PC-3 (cell line): ENCODE results near the gene MYO16. TPM values are rescaled to one million over a fixed set of nuclear protein-coding genes. Genes with fewer than 3 reads are reported as not detected.

Source experiments
- ATAC-seq: fragments of 200-7000 bp; cut with Tn5 transposase; 2 replicates; pipeline ENCODE4 v1.9.1; 2020; ENCODE audit warnings: mild to moderate bottlenecking, moderate library complexity
- BruUV-seq: library from RNA; stranded (reverse); fragments of 400-500 nt; replicated peaks from 2 replicates; lab custom pipeline; 2021; lab: Mats Ljungman, UMichigan
- CTCF ChIA-PET: fragments of 300-600 bp; sonication (Branson Sonifier 250); formaldehyde crosslinking; loops from one replicate; lab custom pipeline; 2022; ENCODE audit warnings: antibody characterized with exemption; lab: Charles Lee
- POLR2A ChIA-PET: fragments of 300-600 bp; sonication (Branson Sonifier 250); formaldehyde crosslinking; loops from one replicate; lab custom pipeline; 2022; ENCODE audit warnings: antibody characterized with exemption; ENCODE audit not compliant: unreplicated experiment; lab: Charles Lee
- DNase-seq: peaks from one replicate; pipeline ENCODE4 v3.0.0-alpha.2; 2015
- H2AFZ ChIP-seq: fragments of 300-600 bp; sonication (generic); 2 replicates; pipeline ENCODE4 v1.6.0; 2016; ENCODE audit warnings: antibody characterized with exemption, low read length
- H3F3A ChIP-seq: fragments of 300-600 bp; sonication (generic); one replicate; pipeline ENCODE4 v1.6.0; 2017; ENCODE audit warnings: antibody characterized with exemption, low read length, control low read depth, mild to moderate bottlenecking; ENCODE audit not compliant: unreplicated experiment
- H3K27ac ChIP-seq: fragments of 300-600 bp; sonication (generic); 2 replicates; pipeline ENCODE4 v1.5.1; 2016; ENCODE audit warnings: mild to moderate bottlenecking, low read length
- H3K27me3 ChIP-seq: fragments of 300-600 bp; sonication (generic); 2 replicates; pipeline ENCODE4 v1.6.1; 2016; ENCODE audit warnings: low read length, mixed read lengths
- H3K36me3 ChIP-seq: fragments of 300-600 bp; sonication (generic); 2 replicates; pipeline ENCODE4 v1.6.1; 2016; ENCODE audit warnings: low read depth, mixed run types, low read length, mixed read lengths
- H3K4me1 ChIP-seq: fragments of 300-600 bp; sonication (generic); 2 replicates; pipeline ENCODE4 v1.5.1; 2016; ENCODE audit warnings: low read length; ENCODE audit not compliant: insufficient read depth
- H3K4me2 ChIP-seq: fragments of 300-600 bp; sonication (generic); 2 replicates; pipeline ENCODE4 v1.6.0; 2016; ENCODE audit warnings: low read length
- H3K4me3 ChIP-seq: fragments of 300-600 bp; sonication (generic); 2 replicates; pipeline ENCODE4 v1.5.1; 2016; ENCODE audit warnings: mild to moderate bottlenecking, low read length, mixed read lengths
- H3K79me2 ChIP-seq: fragments of 300-600 bp; sonication (generic); 2 replicates; pipeline ENCODE4 v1.6.1; 2017; ENCODE audit warnings: low read length, mixed read lengths
- H3K9ac ChIP-seq: fragments of 300-600 bp; sonication (generic); 2 replicates; pipeline ENCODE4 v1.6.0; 2016; ENCODE audit warnings: mild to moderate bottlenecking, low read length
- H3K9me2 ChIP-seq: fragments of 300-600 bp; sonication (generic); replicated peaks from 2 replicates; pipeline ENCODE4 v1.6.1; 2016; ENCODE audit warnings: mixed run types, low read length, mixed read lengths
- H3K9me3 ChIP-seq: fragments of 300-600 bp; sonication (generic); 2 replicates; pipeline ENCODE4 v1.6.1; 2016; ENCODE audit warnings: low read length, mixed read lengths
- H4K20me1 ChIP-seq: fragments of 300-600 bp; sonication (generic); 2 replicates; pipeline ENCODE4 v1.6.1; 2016; ENCODE audit warnings: low read length, mixed read lengths
- EZH2 ChIP-seq: fragments of 300-600 bp; sonication (generic); IDR thresholded peaks from one replicate; pipeline ENCODE4 v1.6.1; 2017; ENCODE audit warnings: antibody characterized with exemption, mild to moderate bottlenecking, low read length; ENCODE audit not compliant: unreplicated experiment
- EZH2phosphoT487 ChIP-seq: fragments of 300-600 bp; sonication (generic); IDR thresholded peaks from 2 replicates; pipeline ENCODE4 v1.6.1; 2018; ENCODE audit warnings: mild to moderate bottlenecking, antibody characterized with exemption, low read length, borderline replicate concordance
- intact Hi-C: fragments of 100-400 bp; cut with micrococcal nuclease; formaldehyde crosslinking; loops from 2 replicates; pipeline ENCODE4 v1.9.0; 2023
- total RNA-seq: library from RNA; depleted of rRNA; stranded (reverse); fragments of >200 nt; gene quantifications from 2 replicates; pipeline ENCODE4 v1.2.3, GENCODE V29; 2014
- TF ChIP-seq, protein P1 (sequence below): fragments of 300-600 bp; sonication (generic); conservative IDR thresholded peaks from 2 replicates; pipeline ENCODE4 v1.5.1; 2017; ENCODE audit warnings: antibody characterized with exemption, low read depth, mild to moderate bottlenecking, low read length

Gene MYO16
- total RNA-seq, 1 experiment from 2014 or later: not detected

DNA sequence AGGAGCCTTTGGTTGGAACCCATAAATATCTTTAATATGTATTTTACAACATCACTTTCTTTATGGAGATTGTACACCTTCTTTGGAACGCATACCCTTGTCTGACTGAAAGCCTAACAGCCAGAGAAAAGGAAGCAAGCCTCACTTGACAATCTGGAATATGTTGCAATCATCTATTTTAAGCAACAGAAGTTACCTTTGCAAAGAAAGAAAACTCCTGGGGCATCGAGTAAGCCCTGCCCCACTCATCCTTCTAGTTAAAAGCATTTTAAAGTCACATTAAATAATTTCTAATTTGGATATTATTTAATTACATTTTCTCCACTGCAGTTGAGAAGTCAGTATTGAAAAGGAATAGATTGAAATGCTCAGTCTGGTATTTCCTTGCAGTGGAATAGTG lies 542.7 kb downstream of the MYO16 start:
- H3K36me3 ChIP-seq: no peaks in the 10 kb centered on the region
- no peaks in the 10 kb centered on the region for H3K79me2 ChIP-seq
- TF ChIP-seq, protein P1, sequence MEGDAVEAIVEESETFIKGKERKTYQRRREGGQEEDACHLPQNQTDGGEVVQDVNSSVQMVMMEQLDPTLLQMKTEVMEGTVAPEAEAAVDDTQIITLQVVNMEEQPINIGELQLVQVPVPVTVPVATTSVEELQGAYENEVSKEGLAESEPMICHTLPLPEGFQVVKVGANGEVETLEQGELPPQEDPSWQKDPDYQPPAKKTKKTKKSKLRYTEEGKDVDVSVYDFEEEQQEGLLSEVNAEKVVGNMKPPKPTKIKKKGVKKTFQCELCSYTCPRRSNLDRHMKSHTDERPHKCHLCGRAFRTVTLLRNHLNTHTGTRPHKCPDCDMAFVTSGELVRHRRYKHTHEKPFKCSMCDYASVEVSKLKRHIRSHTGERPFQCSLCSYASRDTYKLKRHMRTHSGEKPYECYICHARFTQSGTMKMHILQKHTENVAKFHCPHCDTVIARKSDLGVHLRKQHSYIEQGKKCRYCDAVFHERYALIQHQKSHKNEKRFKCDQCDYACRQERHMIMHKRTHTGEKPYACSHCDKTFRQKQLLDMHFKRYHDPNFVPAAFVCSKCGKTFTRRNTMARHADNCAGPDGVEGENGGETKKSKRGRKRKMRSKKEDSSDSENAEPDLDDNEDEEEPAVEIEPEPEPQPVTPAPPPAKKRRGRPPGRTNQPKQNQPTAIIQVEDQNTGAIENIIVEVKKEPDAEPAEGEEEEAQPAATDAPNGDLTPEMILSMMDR: no peak
- no peak for TF ChIP-seq EZH2
- no peak for TF ChIP-seq EZH2phosphoT487
- ChIA-PET POLR2A (no interaction called here), CTCF (no interaction called here)
- H3K4me3 ChIP-seq: no peak overlapping the region
- H3K27ac ChIP-seq: no peak overlapping the region
- no peaks in the 10 kb centered on the region for H3K9me3 ChIP-seq
- H3K27me3 ChIP-seq: no peaks in the 10 kb centered on the region
- no peak overlapping the region for H2AFZ ChIP-seq
- BruUV-seq: no TSS peak
- H3K4me1 ChIP-seq: no peaks in the 10 kb centered on the region
- ATAC-seq (no peak), DNase-seq (no peak)
- H4K20me1 ChIP-seq: no peaks in the 10 kb centered on the region
- no peak overlapping the region for H3K9ac ChIP-seq
- H3K9me2 ChIP-seq: no peaks in the 10 kb centered on the region
- intact Hi-C loops: no loop called here
- no peaks in the 10 kb centered on the region for H3F3A ChIP-seq
- H3K4me2 ChIP-seq: no peak overlapping the region

DNA sequence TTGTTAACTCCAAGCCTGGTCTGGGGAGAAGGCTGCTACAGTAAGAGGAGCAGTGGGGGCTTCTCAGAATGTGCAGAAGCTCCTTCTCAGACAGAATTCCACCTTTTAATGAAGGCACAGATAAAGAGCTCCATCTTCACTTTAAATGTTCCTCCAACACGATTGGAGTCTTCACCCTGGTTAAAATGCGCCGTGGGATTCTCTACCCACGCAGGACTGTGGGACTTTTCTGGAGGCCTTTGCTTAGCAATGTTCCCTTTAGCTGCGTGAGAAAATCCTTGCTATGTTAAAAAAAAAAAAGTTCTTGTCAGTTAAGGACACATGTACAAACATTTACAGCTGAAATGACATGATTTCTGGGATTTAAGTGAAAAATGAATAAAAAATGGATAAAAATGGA lies 546.3 kb downstream of the MYO16 start:
- POLR2A ChIA-PET: interaction anchor here (0.6 kb wide), 1 partner anchor 14 kb away, joined by 3 read pairs; no protein-coding TSS in a partner anchor
- H3K4me2 ChIP-seq: no peak overlapping the region
- no peak overlapping the region for H3K4me3 ChIP-seq
- no peak overlapping the region for H3K27ac ChIP-seq
- H3K27me3 ChIP-seq: no peaks in the 10 kb centered on the region
- no peak for TF ChIP-seq EZH2
- TF ChIP-seq, protein P1: no peak
- no peak for TF ChIP-seq EZH2phosphoT487
- CTCF ChIA-PET: interaction anchor here (0.6 kb wide), 1 partner anchor 122 kb away, joined by 3 read pairs; no protein-coding TSS in a partner anchor
- no peaks in the 10 kb centered on the region for H3F3A ChIP-seq
- no peaks in the 10 kb centered on the region for H3K79me2 ChIP-seq
- ATAC-seq (no peak), DNase-seq (no peak)
- H3K9me3 ChIP-seq: no peaks in the 10 kb centered on the region
- no peaks in the 10 kb centered on the region for H3K36me3 ChIP-seq
- intact Hi-C loops: no loop called here
- H3K9ac ChIP-seq: no peak overlapping the region
- no peaks in the 10 kb centered on the region for H4K20me1 ChIP-seq
- H3K4me1 ChIP-seq: no peaks in the 10 kb centered on the region
- BruUV-seq: no TSS peak
- no peaks in the 10 kb centered on the region for H3K9me2 ChIP-seq
- no peak overlapping the region for H2AFZ ChIP-seq

GRCh38 chr13:109180905-109181425 lies 551.6 kb downstream of the MYO16 start:
- POLR2A ChIA-PET: no interaction called here
- CTCF ChIA-PET: no interaction called here

More at GRCh38 chr13:109180905-109181425, 551.6 kb downstream of the MYO16 start:
- Histone ChIP-seq H3K9ac (no peak overlapping the region), H3K4me3 (no peak overlapping the region), H3K9me2 (no peaks in the 10 kb centered on the region), H2AFZ (no peak overlapping the region), H3K27ac (no peak overlapping the region), H3K4me1 (no peaks in the 10 kb centered on the region), H3F3A (no peaks in the 10 kb centered on the region), H3K27me3 (no peaks in the 10 kb centered on the region), H3K36me3 (no peaks in the 10 kb centered on the region), H3K9me3 (no peaks in the 10 kb centered on the region), H3K79me2 (no peaks in the 10 kb centered on the region), H4K20me1 (no peaks in the 10 kb centered on the region), H3K4me2 (no peak overlapping the region)
- DNase-seq (no peak), ATAC-seq (no peak)
- intact Hi-C loops: no loop called here
- BruUV-seq: no TSS peak
- no peak for TF ChIP-seq EZH2
- TF ChIP-seq EZH2phosphoT487: no peak
